Lower leg skin (tissue), 4 donors: ENCODE results near the gene MEN1. TPM values are rescaled to one million over a fixed set of nuclear protein-coding genes. Genes with fewer than 3 reads are reported as not detected.
A peak's percentile ranks its signal among the peaks of the same experiment; 100 is the strongest.

Experiments used
- DNase-seq, 2 donors: peaks; one replicate each; pipeline ENCODE4 v3.0.0-alpha.2; 2019; ENCODE audit warnings: low spot score in 2 of 2
- H3K4me3 ChIP-seq: fragments of 200-600 bp; sonication (generic); 2 replicates; pipeline ENCODE4 v1.5.1; 2017; ENCODE audit warnings: mild to moderate bottlenecking, low read depth; ENCODE audit not compliant: poor library complexity, severe bottlenecking
- CTCF ChIP-seq, 3 donors: fragments of 450-650 bp; IDR thresholded peaks; one replicate each; pipeline ENCODE4 v1.5.1; 2016; ENCODE audit warnings: antibody characterized with exemption in 3 of 3, mild to moderate bottlenecking in 3 of 3, moderate library complexity in 2 of 3
- POLR2A ChIP-seq, 2 donors: fragments of 450-650 bp; IDR thresholded peaks; one replicate each; pipeline ENCODE4 v1.6.1; 2016 to 2017; ENCODE audit warnings: antibody characterized with exemption in 2 of 2, mild to moderate bottlenecking in 1 of 2, moderate library complexity in 1 of 2
- WGBS, 2 donors: methylation state at CpG; one replicate each; pipeline ENCODE4 v1.1.5; 2018; 5-methylcytosine and 5-hydroxymethylcytosine counted together
- intact Hi-C: fragments of 100-400 bp; cut with DNase I; formaldehyde crosslinking; loops from one replicate; pipeline ENCODE4 v1.15.0; 2023; ENCODE audit warnings: low total_unique reads
- total RNA-seq, 4 donors: library from RNA; depleted of rRNA; stranded (reverse); fragments of >200 nt; gene quantifications; one replicate each; pipeline ENCODE4 v1.1.0, GENCODE V29; 2016

The MEN1 gene
- total RNA-seq, 4 donors from 2014 or later = 20.5 to 42.7 (median 32.2) TPM

GRCh38 chr11:64842851-64843685 lies 32.7 kb upstream of the MEN1 start:
- intact Hi-C loops = no loop called here
- TF ChIP-seq CTCF (IDR thresholded peaks at IDR 0.05) (no peak), POLR2A (IDR thresholded peaks at IDR 0.05) (no peak)
- 53 to 54% methylated on average over 17 to 19 of the region's 19 CpGs for WGBS, 2 donors
- H3K4me3 ChIP-seq = peak overlapping the region; percentile 12
- peak in 1 of 2 donors; percentile 74 for DNase-seq

- H3K4me3 ChIP-seq = no peak overlapping the region
- WGBS, 2 donors = 41 to 55% methylated on average over 6 of the region's 6 CpGs
- intact Hi-C loops = no loop called here
- DNase-seq = no peak
- TF ChIP-seq POLR2A (IDR thresholded peaks at IDR 0.05) (no peak), CTCF (IDR thresholded peaks at IDR 0.05) (no peak)
Observed at GRCh38 chr11:64842366-64842759, 32.0 kb upstream of the MEN1 start.

GRCh38 chr11:64841592-64842365 lies 31.4 kb upstream of the MEN1 start:
- intact Hi-C loops = no loop called here
- WGBS, 2 donors = 61 to 72% methylated on average over 15 of the region's 15 CpGs
- H3K4me3 ChIP-seq = no peak overlapping the region
- DNase-seq = no peak
- TF ChIP-seq CTCF (IDR thresholded peaks at IDR 0.05) = no peak
- TF ChIP-seq POLR2A (IDR thresholded peaks at IDR 0.05) = no peak

- 88% methylated on average over 22 to 23 of the region's 24 CpGs for whole genome bisulfite sequencing, 2 donors
- intact Hi-C loops = no loop called here
- TF ChIP-seq POLR2A (IDR thresholded peaks at IDR 0.05) (no peak), CTCF (IDR thresholded peaks at IDR 0.05) (no peak)
- no peak for DNase-seq
- no peak overlapping the region for H3K4me3 ChIP-seq
Observed at GRCh38 chr11:64839887-64840782, 29.8 kb upstream of the MEN1 start.

GRCh38 chr11:64839335-64839734 lies 29.0 kb upstream of the MEN1 start:
- intact Hi-C loops = no loop called here
- no peak overlapping the region for H3K4me3 ChIP-seq
- no peak for TF ChIP-seq CTCF (IDR thresholded peaks at IDR 0.05)
- no peak for TF ChIP-seq POLR2A (IDR thresholded peaks at IDR 0.05)
- no peak for DNase-seq
- 75 to 77% methylated on average over 11 to 13 of the region's 13 CpGs for whole genome bisulfite sequencing, 2 donors
